HCT116 (cell line): ENCODE measurements around the gene CMC4. TPM values are rescaled to one million over a fixed set of nuclear protein-coding genes. Genes with fewer than 3 reads are reported as not detected.

Source experiments
- ATAC-seq: fragments of 200-7000 bp; cut with Tn5 transposase; 2 replicates; pipeline ENCODE4 v1.9.1; 2020; ENCODE audit warnings: mild to moderate bottlenecking, moderate library complexity
- BruUV-seq: library from RNA; stranded (reverse); fragments of 400-500 nt; replicated peaks from 2 replicates; lab custom pipeline; 2021; lab: Mats Ljungman, UMichigan
- CTCF ChIA-PET: fragments of 300-600 bp; sonication (Branson Sonifier 250); formaldehyde crosslinking; loops from one replicate; lab custom pipeline; 2021; ENCODE audit warnings: antibody characterized with exemption; lab: Charles Lee
- POLR2A ChIA-PET: fragments of 300-600, 350-600 bp; sonication (Branson Sonifier 250); formaldehyde crosslinking; loops from one replicate; lab custom pipeline; 2021; ENCODE audit warnings: antibody characterized with exemption; lab: Charles Lee
- RAD21 ChIA-PET, 2 experiments: fragments of 300-600 bp; sonication (Branson Sonifier 250); formaldehyde crosslinking; loops; one replicate each; lab custom pipeline; 2023; ENCODE audit warnings: low total read pairs in 2 of 2; ENCODE audit not compliant: uncharacterized antibody in 2 of 2, unreplicated experiment in 2 of 2, low non-redundant PET in 1 of 2; lab: Charles Lee
- DNase-seq: peaks from one replicate; pipeline ENCODE4 v3.0.0-alpha.2; 2010; ENCODE audit warnings: low read depth, low spot score
- H2AFZ ChIP-seq: fragments of 200-600 bp; shearing (Covaris generic), sonication (generic); 2 replicates; pipeline ENCODE4 v1.6.1; 2017; ENCODE audit warnings: low read depth, mixed run types, mixed read lengths, antibody characterized with exemption, low read length; ENCODE audit not compliant: poor library complexity, severe bottlenecking
- H3K27ac ChIP-seq: 2 replicates; pipeline ENCODE4 v1.5.1; 2012; ENCODE audit warnings: low read depth, low read length
- H3K27me3 ChIP-seq: fragments of 200-600 bp; sonication (generic); 2 replicates; pipeline ENCODE4 v1.6.1; 2016; ENCODE audit warnings: mixed run types, low read length, mixed read lengths; ENCODE audit not compliant: insufficient read depth
- H3K36me3 ChIP-seq, 2 experiments: fragments of 200-500 bp in 1 of 2; fragments of 200-600 bp in 1 of 2; sonication (Bioruptor generic) in 1 of 2; sonication (generic) in 1 of 2; 2 replicates each; pipeline versions ENCODE4 v1.5.1 to v1.6.1; 2014 to 2016; ENCODE audit warnings: low read length in 2 of 2, inconsistent platforms in 1 of 2, mixed read lengths in 1 of 2, mixed run types in 1 of 2; ENCODE audit not compliant: insufficient read depth in 2 of 2, control insufficient read depth in 1 of 2
- H3K4me1 ChIP-seq, 2 experiments: fragments of 200-600 bp in 1 of 2; sonication (generic) in 1 of 2; 2 replicates each; pipeline versions ENCODE4 v1.5.1 to v1.6.1; 2012 to 2017; ENCODE audit warnings: low read length in 2 of 2, inconsistent platforms in 1 of 2, mild to moderate bottlenecking in 1 of 2, mixed read lengths in 1 of 2, mixed run types in 1 of 2, moderate library complexity in 1 of 2; ENCODE audit not compliant: insufficient read depth in 2 of 2, control insufficient read depth in 1 of 2
- H3K4me2 ChIP-seq: fragments of 200-600 bp; sonication (generic); 2 replicates; pipeline ENCODE4 v1.6.1; 2017; ENCODE audit warnings: mixed run types, low read length, mixed read lengths
- H3K4me3 ChIP-seq, 2 experiments: fragments of 200-600 bp in 1 of 2; sonication (generic) in 1 of 2; replicated peaks in 1 of 2; 2 replicates each; pipeline ENCODE4 v1.5.1; 2011 to 2016; ENCODE audit warnings: low read length in 2 of 2, control low read depth in 1 of 2, low read depth in 1 of 2, mild to moderate bottlenecking in 1 of 2, mixed read lengths in 1 of 2, mixed run types in 1 of 2
- H3K79me2 ChIP-seq: fragments of 200-600 bp; sonication (generic); 2 replicates; pipeline ENCODE4 v1.6.1; 2017; ENCODE audit warnings: mild to moderate bottlenecking, mixed run types, low read length, moderate library complexity, mixed read lengths; ENCODE audit not compliant: insufficient read depth
- H3K9ac ChIP-seq: fragments of 200-600 bp; sonication (generic); 2 replicates; pipeline ENCODE4 v1.6.1; 2016; ENCODE audit warnings: low read length, mixed read lengths
- H3K9me2 ChIP-seq: fragments of 200-600 bp; sonication (generic), shearing (Covaris generic); 2 replicates; pipeline ENCODE4 v1.6.1; 2017; ENCODE audit warnings: mixed run types, mild to moderate bottlenecking, moderate library complexity; ENCODE audit not compliant: insufficient read depth
- H3K9me3 ChIP-seq, 2 experiments: fragments of 200-500 bp in 1 of 2; fragments of 200-600 bp in 1 of 2; sonication (Bioruptor generic) in 1 of 2; sonication (generic) in 1 of 2; 2 replicates each; pipeline ENCODE4 v1.6.1; 2014 to 2017; ENCODE audit warnings: low read length in 2 of 2, mixed read lengths in 2 of 2, inconsistent platforms in 1 of 2, low read depth in 1 of 2, mild to moderate bottlenecking in 1 of 2, mixed run types in 1 of 2, moderate library complexity in 1 of 2; ENCODE audit not compliant: control insufficient read depth in 1 of 2, insufficient read depth in 1 of 2
- H4K20me1 ChIP-seq: fragments of 200-600 bp; sonication (generic), shearing (Covaris generic); 2 replicates; pipeline ENCODE4 v1.6.1; 2017; ENCODE audit warnings: mixed run types, mild to moderate bottlenecking, moderate library complexity; ENCODE audit not compliant: insufficient read depth
- RAD21 ChIP-seq: IDR thresholded peaks from 2 replicates; pipeline ENCODE4 v1.6.1; 2012; ENCODE audit warnings: low read depth, mild to moderate bottlenecking
- SP1 ChIP-seq: IDR thresholded peaks from 2 replicates; pipeline ENCODE4 v1.6.1; 2012; ENCODE audit warnings: low read depth
- SRF ChIP-seq: IDR thresholded peaks from 2 replicates; pipeline ENCODE4 v1.6.1; 2012; ENCODE audit warnings: low read depth
- intact Hi-C: fragments of 100-400 bp; cut with micrococcal nuclease; formaldehyde crosslinking; loops from 2 replicates; pipeline ENCODE4 v1.10.0; 2022
- total RNA-seq: library from RNA; stranded (reverse); gene quantifications from one replicate; pipeline ENCODE4 v1.2.1, GENCODE V29; 2021; ENCODE audit not compliant: unreplicated experiment
- TF ChIP-seq, protein P1 (sequence below), 3 experiments: fragments of 200-600 bp in 1 of 3; sonication (generic) in 1 of 3; IDR thresholded peaks in 2 of 3; conservative IDR thresholded peaks in 1 of 3; 2 replicates each; pipeline ENCODE4 v1.5.1; 2012 to 2017; ENCODE audit warnings: low read depth in 2 of 3, low read length in 2 of 3, antibody characterized with exemption in 1 of 3, borderline replicate concordance in 1 of 3, control low read depth in 1 of 3, mild to moderate bottlenecking in 1 of 3, mixed read lengths in 1 of 3, mixed run types in 1 of 3, moderate library complexity in 1 of 3; ENCODE audit not compliant: insufficient read depth in 1 of 3

CMC4 gene
- total RNA-seq, 1 experiment from 2014 or later: 5.3 TPM

- TF ChIP-seq, protein P1, sequence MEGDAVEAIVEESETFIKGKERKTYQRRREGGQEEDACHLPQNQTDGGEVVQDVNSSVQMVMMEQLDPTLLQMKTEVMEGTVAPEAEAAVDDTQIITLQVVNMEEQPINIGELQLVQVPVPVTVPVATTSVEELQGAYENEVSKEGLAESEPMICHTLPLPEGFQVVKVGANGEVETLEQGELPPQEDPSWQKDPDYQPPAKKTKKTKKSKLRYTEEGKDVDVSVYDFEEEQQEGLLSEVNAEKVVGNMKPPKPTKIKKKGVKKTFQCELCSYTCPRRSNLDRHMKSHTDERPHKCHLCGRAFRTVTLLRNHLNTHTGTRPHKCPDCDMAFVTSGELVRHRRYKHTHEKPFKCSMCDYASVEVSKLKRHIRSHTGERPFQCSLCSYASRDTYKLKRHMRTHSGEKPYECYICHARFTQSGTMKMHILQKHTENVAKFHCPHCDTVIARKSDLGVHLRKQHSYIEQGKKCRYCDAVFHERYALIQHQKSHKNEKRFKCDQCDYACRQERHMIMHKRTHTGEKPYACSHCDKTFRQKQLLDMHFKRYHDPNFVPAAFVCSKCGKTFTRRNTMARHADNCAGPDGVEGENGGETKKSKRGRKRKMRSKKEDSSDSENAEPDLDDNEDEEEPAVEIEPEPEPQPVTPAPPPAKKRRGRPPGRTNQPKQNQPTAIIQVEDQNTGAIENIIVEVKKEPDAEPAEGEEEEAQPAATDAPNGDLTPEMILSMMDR (IDR thresholded peaks at IDR 0.05 in 2 of 3, conservative IDR thresholded peaks at IDR 0.05 in 1 of 3; ENCODE audit: borderline replicate concordance in 1 of 3, insufficient read depth in 1 of 3, low read depth in 2 of 3, low read length in 2 of 3): peak; percentile 52 to 62 (median 60); a peak in 5 of 6 replicates
- TF ChIP-seq SRF: no peak; the same call in 1 of the 2 replicates
- no peak for TF ChIP-seq SP1
- TF ChIP-seq RAD21: peak; percentile 59
- TF ChIP-seq, all 23 proteins: peak for 2
- ChIA-PET POLR2A (no interaction called here), CTCF (interaction anchor here (0.7 to 1.1 kb wide), 5 partner anchors 9 to 140 kb away, joined by 3 to 4 read pairs (median 3); partner anchors contain the start of gene FUNDC2), RAD21 (no interaction called here)
- Histone ChIP-seq H4K20me1 (no peaks in the 10 kb centered on the region), H2AFZ (no peak overlapping the region), H3K79me2 (no peaks in the 10 kb centered on the region), H3K9ac (no peak overlapping the region), H3K9me2 (no peaks in the 10 kb centered on the region), H3K27ac (no peak overlapping the region), H3K4me1 (peaks cover 2 to 9% of the 10 kb centered on the region in 2 experiments; a peak in 1 of 4 replicates), H3K27me3 (no peaks in the 10 kb centered on the region), H3K36me3 (no peaks in the 10 kb centered on the region), H3K4me3 (peak overlapping the region in 1 of 2 experiments; percentile 30; a peak in 1 of 4 replicates), H3K9me3 (no peaks in the 10 kb centered on the region), H3K4me2 (peak overlapping the region; percentile 62)
- no TSS peak for BruUV-seq
- peak; percentile 51 for DNase-seq
- peak; percentile 97 for ATAC-seq
- intact Hi-C loops: loop anchor here (1.0 to 2.0 kb wide), 2 partner anchors 76 to 139 kb away; no protein-coding TSS in a partner anchor
These were observed 13.8 kb downstream of the CMC4 start for GRCh38 chrX:155056877-155057792.
